ENCODE data around the gene ICA1. TPM values are rescaled to one million over a fixed set of nuclear protein-coding genes. Genes with fewer than 3 reads are reported as not detected.

Gene ICA1
- total RNA-seq, 1 experiment from 2014 or later: 28.8 TPM

DNA sequence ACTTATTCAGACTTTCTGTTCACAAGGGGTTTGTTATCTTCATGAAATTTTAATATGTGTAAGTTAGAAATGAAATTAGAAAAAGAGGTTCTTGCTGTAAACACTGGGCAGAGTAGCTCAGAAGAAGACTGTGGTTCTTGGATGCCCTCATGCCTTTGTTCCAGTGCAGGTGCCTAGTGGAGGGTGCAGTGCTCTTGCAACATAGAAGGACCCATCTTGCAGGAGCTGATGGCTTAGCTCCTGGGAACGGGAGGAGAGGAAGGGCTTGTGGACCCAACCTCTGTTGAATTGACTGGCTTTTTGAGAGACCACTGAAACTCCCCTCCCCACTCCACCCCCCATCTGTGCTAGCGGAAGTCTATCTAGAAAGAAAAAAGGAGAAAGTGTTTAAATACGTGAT, 176.5 kb downstream of the ICA1 start:
- no peak overlapping the region for H2BK20ac ChIP-seq (ENCODE audit: low read depth, low read length, poor library complexity, severe bottlenecking)
- no peaks in the 10 kb centered on the region for H3K23me2 ChIP-seq (ENCODE audit: insufficient read length, low read depth, low read length, poor library complexity, severe bottlenecking)
- H3K9me3 ChIP-seq (ENCODE audit: control insufficient read depth, low read depth, low read length): no peaks in the 10 kb centered on the region
- no peak overlapping the region for H3K23ac ChIP-seq (ENCODE audit: insufficient read length, low read depth, low read length)
- Mint-ChIP-seq H3K27me3 (ENCODE audit: low read depth) (no peaks in the 10 kb centered on the region), H3K4me1 (peaks cover 25 to 29% of the 10 kb centered on the region in 2 experiments), H3K9me3 (no peaks in the 10 kb centered on the region), H3K4me3 (no peak overlapping the region), H3K27ac (peak overlapping the region in 2 of 3 experiments; percentile 57 to 85; a peak in 3 of 7 replicates), H3K36me3 (ENCODE audit: insufficient read depth in 1 of 3, low read depth in 3 of 3) (peaks cover 4 to 11% (median 8%) of the 10 kb centered on the region in 3 experiments; a peak in 5 of 7 replicates)
- H3K79me2 ChIP-seq (ENCODE audit: insufficient read depth, low read length): no peaks in the 10 kb centered on the region
- no peak overlapping the region for H3K9ac ChIP-seq (ENCODE audit: extremely low read depth, insufficient read length, low read length)
- WGBS (ENCODE audit: extremely low coverage, insufficient read length, low lambda C conversion rate): no CpG with 5 or more reads among the region's 3 CpGs
- no peak overlapping the region for H3K56ac ChIP-seq (ENCODE audit: insufficient read length, low read depth, low read length)
- DNase-seq: no peak
- no peak overlapping the region for H2BK15ac ChIP-seq (ENCODE audit: low read depth, low read length)
- no peaks in the 10 kb centered on the region for H3K79me1 ChIP-seq (ENCODE audit: insufficient read depth, low read depth, low read length, poor library complexity, severe bottlenecking)
- H3K4me1 ChIP-seq (ENCODE audit: insufficient read depth, low read length): 0 out of 2 replicates have a peak, but pooled peaks cover 2% of the 10 kb centered on the region
- no peak overlapping the region for H4K8ac ChIP-seq (replicated peaks; ENCODE audit: insufficient read length, low read depth, low read length)
- no peak overlapping the region for H2BK5ac ChIP-seq (ENCODE audit: insufficient read length, low read length)
- no peak overlapping the region for H2AK5ac ChIP-seq (ENCODE audit: insufficient read length, low read length)
- no peak overlapping the region for H4K5ac ChIP-seq (ENCODE audit: insufficient read length, low read depth, low read length)
- no peaks in the 10 kb centered on the region for H3K27me3 ChIP-seq (ENCODE audit: insufficient read depth, low read length)
- H2BK12ac ChIP-seq (ENCODE audit: insufficient read length, low read depth, low read length): no peak overlapping the region
- H4K20me1 ChIP-seq (ENCODE audit: control insufficient read depth, insufficient read depth, insufficient read length): no peaks in the 10 kb centered on the region
- H3K27ac ChIP-seq (ENCODE audit: insufficient read length, low read depth, low read length): no peak overlapping the region
- no peak overlapping the region for H3K14ac ChIP-seq (ENCODE audit: insufficient read depth, low read length)
- no peak overlapping the region for H3K4me2 ChIP-seq (ENCODE audit: insufficient read depth, insufficient read length, low read length)
- no peak overlapping the region for H3T11ph ChIP-seq (ENCODE audit: low read length)
- H4K91ac ChIP-seq (ENCODE audit: insufficient read length, low read depth, low read length): no peak overlapping the region
- no peak overlapping the region for H2BK120ac ChIP-seq (ENCODE audit: low read depth, low read length, poor library complexity, severe bottlenecking)
- H3K4ac ChIP-seq (ENCODE audit: low read depth, low read length): no peak overlapping the region
- TF ChIP-seq, protein P1, sequence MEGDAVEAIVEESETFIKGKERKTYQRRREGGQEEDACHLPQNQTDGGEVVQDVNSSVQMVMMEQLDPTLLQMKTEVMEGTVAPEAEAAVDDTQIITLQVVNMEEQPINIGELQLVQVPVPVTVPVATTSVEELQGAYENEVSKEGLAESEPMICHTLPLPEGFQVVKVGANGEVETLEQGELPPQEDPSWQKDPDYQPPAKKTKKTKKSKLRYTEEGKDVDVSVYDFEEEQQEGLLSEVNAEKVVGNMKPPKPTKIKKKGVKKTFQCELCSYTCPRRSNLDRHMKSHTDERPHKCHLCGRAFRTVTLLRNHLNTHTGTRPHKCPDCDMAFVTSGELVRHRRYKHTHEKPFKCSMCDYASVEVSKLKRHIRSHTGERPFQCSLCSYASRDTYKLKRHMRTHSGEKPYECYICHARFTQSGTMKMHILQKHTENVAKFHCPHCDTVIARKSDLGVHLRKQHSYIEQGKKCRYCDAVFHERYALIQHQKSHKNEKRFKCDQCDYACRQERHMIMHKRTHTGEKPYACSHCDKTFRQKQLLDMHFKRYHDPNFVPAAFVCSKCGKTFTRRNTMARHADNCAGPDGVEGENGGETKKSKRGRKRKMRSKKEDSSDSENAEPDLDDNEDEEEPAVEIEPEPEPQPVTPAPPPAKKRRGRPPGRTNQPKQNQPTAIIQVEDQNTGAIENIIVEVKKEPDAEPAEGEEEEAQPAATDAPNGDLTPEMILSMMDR (conservative IDR thresholded peaks at IDR 0.05): no peak
- no peak overlapping the region for H2AFZ ChIP-seq (ENCODE audit: low read length)
- no peak overlapping the region for H3K18ac ChIP-seq (ENCODE audit: insufficient read length, low read depth, low read length)

Data from H9 (cell line).